Renal pelvis (tissue), 4 donors: ENCODE measurements around the gene FYTTD1. TPM values are rescaled to one million over a fixed set of nuclear protein-coding genes. Genes with fewer than 3 reads are reported as not detected.

Experiments used
- DNase-seq: peaks from one replicate; pipeline ENCODE4 v3.0.0-alpha.2; 2013
- polyA plus RNA-seq, 3 donors: library from polyadenylated mRNA; unstranded; fragments of 120-200 nt; gene quantifications; one replicate each; pipeline ENCODE4 v1.2.1, GENCODE V29; 2013; ENCODE audit not compliant: insufficient read length in 3 of 3

The FYTTD1 gene
- polyA plus RNA-seq, 3 donors: 87.7 to 94.2 (median 90.7) TPM

- no peak for DNase-seq
Measured at GRCh38 chr3:197789309-197789708, 39.6 kb downstream of the FYTTD1 start.

DNA sequence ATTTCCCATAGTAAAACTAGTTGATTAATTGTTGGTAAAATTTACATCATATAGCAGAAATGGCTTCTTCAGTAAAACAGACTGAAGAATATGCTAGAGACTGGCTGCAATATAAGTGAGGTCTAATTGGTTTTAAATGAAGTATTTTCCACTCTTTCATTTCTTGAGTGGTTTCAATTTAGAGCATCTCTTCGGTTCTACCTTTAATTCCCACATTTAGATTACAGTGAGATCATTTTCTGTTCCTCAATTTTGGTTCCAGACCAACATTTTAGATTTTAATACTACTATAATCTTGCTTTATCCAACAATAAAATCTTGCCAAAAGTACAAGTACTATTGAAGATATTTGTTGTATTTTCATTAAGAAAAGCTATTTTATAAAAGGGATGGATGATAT lies 40.4 kb downstream of the FYTTD1 start:
- no peak for DNase-seq

DNA sequence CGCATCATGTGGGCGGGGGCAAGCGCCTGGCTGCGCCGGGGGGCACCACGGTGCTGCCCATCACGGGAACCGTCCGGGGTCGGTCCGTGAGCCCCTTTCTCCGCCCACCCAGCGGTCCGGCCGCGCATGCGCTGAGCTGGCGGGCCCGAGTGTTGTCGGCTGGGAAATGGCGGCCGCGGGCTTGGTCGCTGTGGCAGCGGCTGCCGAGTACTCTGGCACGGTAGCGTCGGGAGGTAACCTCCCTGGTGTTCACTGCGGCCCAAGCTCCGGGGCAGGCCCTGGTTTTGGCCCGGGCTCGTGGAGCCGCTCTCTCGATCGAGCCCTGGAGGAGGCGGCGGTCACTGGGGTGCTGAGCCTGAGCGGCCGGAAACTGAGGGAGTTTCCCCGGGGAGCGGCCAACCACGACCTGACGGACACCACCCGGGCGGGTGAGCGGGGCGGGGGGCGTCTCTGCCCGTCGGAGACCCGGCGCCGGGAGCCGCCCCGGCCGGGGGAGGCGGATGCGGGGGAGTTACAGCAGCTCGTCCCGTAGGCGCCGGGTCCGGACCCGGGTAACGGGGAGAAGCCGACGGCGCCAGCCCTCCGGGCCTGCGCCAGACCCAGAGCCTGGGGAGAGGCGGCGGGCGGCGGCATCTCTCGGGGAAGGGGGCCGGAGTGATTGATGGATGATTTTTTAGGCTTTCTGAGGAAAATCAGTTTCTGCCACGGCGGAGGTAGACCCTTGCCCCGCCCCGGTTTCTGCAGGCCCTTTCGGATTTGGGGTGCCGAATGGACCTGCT lies 41.6 kb downstream of the FYTTD1 start, which contains the start of gene LRCH3:
Gene LRCH3 (plus strand): TSS at position 142 of the 779 bp plus-strand sequence. CDS start 25 bp downstream, at position 167.
- DNase-seq: peak; percentile 90

DNA sequence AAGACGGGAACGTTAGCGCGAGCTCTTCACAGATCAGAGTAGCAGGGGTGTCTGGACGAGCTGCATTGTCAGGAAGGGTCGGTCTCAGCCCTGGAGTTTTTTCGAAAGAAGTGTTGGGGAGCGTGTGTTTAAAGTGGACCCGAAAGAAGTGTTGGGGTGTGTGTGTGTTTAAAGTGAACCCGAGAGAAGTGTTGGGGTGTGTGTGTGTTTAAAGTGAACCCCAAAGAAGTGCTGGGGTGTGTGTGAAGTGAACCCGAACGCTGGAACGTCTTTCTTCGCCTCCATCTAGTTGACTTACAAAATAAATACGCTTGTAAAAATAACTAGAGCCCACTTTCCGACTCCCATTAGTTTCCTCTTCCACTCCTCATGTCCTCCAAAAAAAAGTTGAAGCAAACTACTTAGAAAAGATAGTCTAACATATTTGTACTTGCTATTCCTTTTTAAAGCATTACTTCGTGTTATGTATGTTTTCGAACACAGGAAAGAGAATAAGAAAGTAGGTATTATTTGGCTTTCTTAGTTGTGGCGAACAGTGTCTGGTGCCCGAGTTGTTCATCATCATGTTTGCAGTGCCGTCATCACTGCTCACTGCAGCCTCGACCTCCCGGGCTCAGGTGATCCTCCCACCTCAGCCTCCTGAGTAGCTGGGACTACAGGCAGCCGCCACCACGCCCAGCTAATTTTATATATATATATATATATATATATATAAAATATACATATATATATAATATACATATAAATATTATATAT lies 42.4 kb downstream of the FYTTD1 start:
- peak; percentile 30 for DNase-seq

DNA sequence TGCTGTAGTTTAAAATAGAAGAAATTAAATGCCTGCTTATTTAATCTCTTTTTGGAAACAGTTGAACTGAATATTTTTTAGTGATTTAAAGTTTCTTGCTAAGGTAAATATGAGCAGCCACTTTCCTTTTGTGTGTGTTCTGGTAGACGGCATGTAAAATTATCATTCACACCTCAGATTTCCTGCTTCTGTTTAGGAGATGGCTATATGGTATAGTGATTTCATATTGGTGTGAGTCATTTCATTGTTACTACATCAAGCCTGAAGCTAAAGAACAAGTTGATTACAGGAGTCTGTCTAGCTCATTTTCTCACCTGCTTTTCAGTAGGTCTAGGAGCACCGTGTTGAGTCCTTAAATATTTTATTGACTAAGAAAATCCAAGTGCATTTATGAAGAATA lies 43.6 kb downstream of the FYTTD1 start:
- DNase-seq: no peak

GRCh38 chr3:197794115-197794514 lies 44.4 kb downstream of the FYTTD1 start:
- DNase-seq: no peak

DNA sequence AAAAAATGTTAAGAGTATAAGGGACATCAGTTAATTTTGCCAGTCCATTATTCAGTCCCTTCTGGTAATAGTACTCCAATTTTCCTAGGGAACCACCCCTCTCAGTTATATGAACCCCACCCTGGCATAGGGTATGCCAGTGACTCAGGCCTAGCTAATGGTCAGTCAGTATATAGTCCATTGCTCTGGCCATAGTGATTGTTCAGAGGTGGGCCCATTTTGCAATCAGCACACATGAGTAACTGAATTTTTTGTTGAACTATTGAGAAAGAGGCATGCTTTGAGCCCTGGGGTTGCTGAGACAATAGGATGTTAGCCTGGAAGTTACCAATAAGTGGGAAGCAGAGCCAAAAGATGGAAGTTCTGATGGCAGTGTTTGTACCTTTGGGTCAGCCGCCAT lies 45.5 kb downstream of the FYTTD1 start:
- DNase-seq: no peak

DNA sequence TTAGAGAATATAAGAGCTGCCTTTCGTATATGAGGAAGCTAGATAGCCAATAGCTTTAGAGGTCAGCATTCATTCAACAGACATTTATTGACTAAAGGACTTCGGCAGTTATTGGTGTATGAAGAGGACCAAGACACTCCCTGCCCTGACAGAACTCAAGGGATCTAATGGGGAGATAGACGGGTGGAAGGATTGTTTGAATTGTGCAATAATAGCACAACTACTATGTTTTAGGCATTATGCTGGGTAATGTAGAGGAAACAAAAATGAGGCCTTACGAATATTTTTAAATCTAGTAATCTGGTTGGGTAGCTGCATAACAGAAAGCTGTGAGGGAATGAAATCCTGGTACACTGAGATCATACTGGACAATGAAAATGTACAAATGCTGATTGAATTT lies 46.4 kb downstream of the FYTTD1 start:
- no peak for DNase-seq

DNA sequence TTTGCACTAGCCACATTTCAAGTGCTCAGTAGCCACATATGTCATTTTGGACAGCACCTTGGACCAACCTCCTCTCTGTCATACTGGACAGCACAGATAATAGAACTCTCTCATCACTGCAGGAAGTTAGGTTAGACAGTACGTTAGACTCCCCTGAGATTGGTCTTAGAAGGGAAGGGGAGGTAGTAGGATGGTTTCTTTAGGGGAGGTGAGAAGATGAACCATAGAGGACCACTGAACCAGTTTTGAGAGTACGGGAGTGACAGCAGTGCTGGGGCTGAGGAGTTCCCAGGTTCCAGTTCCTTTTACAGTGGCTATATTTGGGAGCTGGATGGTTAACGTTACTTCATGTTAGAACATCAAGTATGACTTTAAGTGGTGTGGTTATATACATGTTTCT lies 49.2 kb downstream of the FYTTD1 start:
- DNase-seq: no peak

DNA sequence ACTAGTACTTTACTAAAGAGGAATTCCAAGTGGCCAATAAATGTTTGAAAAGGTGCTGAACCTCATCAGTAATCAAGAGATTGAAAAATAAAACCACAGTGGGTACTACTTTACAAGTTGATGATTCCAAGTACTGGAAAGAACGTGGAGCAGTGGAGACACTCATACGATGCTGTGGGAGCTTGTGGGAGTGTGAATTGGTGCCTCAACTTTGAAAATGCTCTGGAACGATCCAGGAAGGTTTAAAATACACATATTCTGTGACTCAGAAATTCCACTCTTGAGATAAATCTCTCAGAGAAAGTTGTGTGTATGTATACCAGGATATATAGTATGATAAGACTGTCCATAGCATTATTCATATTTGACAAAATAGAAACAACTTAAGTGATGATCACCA lies 50.7 kb downstream of the FYTTD1 start:
- no peak for DNase-seq

- no peak for DNase-seq
Measured at GRCh38 chr3:197801891-197802778, 52.5 kb downstream of the FYTTD1 start.

DNA sequence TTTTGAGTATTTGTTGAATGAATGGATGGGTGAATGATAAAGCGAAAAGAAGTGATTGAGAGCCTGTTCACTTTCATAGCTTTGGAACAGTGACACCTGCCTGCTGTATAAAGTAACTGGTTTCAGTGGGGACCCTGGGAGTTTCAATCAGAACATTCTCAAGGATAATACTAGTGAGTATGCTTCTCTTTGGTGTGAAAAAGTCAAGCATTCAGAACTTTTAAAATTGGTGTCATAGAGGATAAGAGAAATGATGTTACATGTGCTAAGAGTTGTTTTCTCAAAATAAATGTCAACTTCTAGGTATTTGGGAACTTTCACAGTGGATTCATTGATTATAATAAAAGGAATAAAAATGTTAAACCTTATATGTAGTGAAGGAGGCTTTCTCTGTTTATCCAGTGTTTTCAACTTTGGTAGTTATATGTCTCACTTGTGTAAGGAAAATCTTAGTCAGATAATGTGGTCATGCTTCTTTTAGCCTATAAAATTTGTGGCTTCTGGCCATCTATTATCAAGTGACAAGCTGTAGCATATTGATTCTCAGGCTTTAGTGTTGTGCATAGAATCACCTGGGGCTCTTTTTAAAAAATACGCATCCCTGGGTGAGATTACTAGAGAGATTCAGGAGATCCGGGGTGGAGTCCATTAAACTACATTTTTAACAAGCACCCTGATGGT lies 53.2 kb downstream of the FYTTD1 start:
- no peak for DNase-seq

GRCh38 chr3:197804511-197804910 lies 54.8 kb downstream of the FYTTD1 start:
- no peak for DNase-seq

- no peak for DNase-seq
Measured at GRCh38 chr3:197807969-197808587, 58.4 kb downstream of the FYTTD1 start.

DNA sequence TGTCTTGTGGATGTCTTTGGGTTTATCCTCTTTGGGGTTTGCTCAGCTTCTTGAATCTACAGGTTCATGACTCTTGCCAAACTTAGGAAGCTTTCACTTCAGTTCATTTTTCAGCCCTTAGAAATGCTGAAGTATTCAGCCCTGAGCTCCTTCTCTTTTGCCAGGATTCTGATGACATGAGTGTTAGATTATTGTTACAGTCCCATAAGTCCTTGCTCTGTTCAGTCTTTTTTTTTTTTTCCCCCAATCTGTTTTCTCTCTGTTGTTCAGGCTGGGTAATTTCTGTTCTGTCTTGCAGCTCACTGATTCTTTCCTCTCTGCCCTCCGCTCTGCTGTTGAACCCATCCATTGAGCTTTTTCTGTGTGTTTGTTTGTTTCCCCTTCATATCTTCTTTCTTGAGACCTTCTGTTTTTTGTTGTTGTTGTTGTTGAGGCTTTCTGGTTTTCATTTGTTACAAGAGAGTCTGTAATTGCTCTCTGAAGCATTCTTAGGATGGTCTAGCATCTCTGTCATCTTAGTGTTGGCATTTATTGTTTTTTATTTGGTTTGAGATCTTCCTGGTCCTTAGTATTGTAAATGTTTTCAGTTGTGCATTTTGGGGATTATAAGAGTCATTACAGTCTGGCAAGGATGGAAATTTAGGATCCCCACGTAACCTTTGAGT lies 59.8 kb downstream of the FYTTD1 start:
- no peak for DNase-seq

GRCh38 chr3:197810901-197811300 lies 61.2 kb downstream of the FYTTD1 start:
- DNase-seq: no peak

- DNase-seq: no peak
Measured at GRCh38 chr3:197811343-197811742, 61.7 kb downstream of the FYTTD1 start.

GRCh38 chr3:197814372-197814771 lies 64.7 kb downstream of the FYTTD1 start:
- no peak for DNase-seq

DNA sequence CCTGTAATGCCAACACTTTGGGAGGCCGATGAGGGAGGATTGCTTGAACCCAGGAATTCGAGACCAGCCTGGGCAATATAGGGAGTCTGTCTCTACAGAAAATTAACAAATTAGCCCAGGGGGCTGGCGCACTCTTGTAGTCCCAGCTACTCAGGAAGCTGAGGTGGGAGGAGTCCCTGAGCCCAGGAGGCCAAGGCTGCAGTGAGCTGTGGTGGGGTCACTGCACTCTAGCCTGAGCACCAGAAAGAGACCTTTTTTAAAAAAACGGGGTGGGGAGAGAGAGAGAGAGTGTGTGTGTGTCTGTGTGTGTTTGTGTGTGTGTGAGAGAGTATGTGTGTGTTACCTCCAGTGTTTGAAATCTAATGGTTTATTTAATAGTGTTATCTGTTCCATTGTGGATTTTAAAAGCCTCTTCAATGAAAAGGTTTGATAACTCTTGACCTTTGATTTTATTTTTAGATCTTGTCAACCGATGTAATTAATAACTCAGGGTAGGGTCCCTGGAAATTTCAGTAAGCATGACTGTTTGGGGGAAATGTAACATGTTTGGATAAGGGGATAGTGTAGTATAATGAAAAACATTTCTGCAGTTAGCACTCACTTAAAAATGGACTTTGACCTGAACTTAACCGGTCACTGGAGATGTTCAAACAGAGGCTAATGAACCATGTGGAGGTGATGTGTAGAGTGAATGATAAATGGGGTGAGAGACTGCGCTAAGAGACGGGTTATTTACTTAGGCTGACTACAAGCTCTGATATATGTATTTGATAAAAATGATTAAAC lies 71.1 kb downstream of the FYTTD1 start:
- DNase-seq: peak; percentile 22
